ENCODE results near the gene VSIG4.

VSIG4 gene

DNA sequence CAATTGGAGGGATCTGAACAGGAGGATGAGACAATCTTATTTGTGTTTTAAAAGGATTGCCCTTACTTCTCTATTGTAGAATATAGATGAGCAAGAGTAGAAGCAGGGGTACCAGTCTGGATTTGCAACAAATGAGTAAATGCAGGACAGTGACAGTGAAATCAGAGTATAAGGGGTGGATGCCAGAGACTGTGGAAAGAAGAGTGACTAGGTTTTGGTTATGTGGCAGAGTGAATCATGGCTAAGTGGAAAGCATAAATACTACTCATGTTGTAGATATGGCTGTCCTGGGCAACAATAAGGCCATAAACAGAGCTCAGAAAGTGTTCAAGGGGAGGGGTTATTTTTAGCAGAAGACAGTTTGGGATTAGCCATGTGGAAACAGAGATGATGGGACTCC lies 6.0 kb upstream of the VSIG4 start:
- no peak overlapping the region for H2BK120ac ChIP-seq (ENCODE audit: low read depth, low read length)

DNA sequence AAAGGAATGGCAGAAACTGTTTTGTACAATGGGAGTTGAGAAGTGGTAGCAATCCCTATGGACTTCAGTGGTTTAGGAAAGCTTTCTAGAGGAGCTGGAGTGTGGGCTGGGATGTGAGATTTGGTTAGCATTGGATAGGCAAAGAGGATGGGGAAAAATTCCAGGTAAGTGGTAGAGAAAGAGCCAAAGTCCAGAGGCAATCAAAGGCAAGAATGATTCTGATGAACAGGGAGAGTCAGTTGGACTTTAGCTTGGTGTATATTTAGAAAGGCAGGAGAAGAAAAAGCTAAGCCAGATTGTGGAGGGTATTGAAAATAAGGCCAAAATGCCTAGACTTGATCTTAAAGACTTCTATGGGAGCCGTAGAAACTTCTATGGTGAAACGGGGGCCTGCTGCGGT lies 3.7 kb upstream of the VSIG4 start:
- Histone ChIP-seq H3K79me1 (ENCODE audit: low read depth, low read length) (no peaks in the 10 kb centered on the region), H2BK12ac (ENCODE audit: low read length) (no peak overlapping the region), H3K4me2 (ENCODE audit: insufficient read depth, low read length, poor library complexity, severe bottlenecking) (no peak overlapping the region), H3K18ac (ENCODE audit: low read length) (no peak overlapping the region), H2AFZ (ENCODE audit: low read length) (no peak overlapping the region), H3K4me3 (ENCODE audit: low read length in 2 of 2) (no peak overlapping the region), H2BK15ac (ENCODE audit: low read length) (no peak overlapping the region), H3K14ac (ENCODE audit: low read length) (no peak overlapping the region), H2BK120ac (ENCODE audit: low read depth, low read length) (no peak overlapping the region), H4K8ac (ENCODE audit: low read depth, low read length) (no peak overlapping the region), H2BK5ac (ENCODE audit: low read length) (no peak overlapping the region), H3K9me3 (replicated peaks in 1 of 2; ENCODE audit: control insufficient read depth in 2 of 2, insufficient read depth in 1 of 2, low read depth in 1 of 2, low read length in 2 of 2) (no peaks in the 10 kb centered on the region), H3K23ac (ENCODE audit: low read depth, low read length, poor library complexity) (no peak overlapping the region), H3K4ac (ENCODE audit: low read length) (no peak overlapping the region), H4K91ac (ENCODE audit: low read depth, low read length, poor library complexity) (no peak overlapping the region), H3K4me1 (ENCODE audit: control insufficient read depth in 2 of 2, insufficient read depth in 1 of 2, low read depth in 1 of 2, low read length in 2 of 2) (no peaks in the 10 kb centered on the region), H3K36me3 (replicated peaks in 1 of 2; ENCODE audit: control insufficient read depth in 2 of 2, insufficient read depth in 2 of 2, low read length in 2 of 2) (no peaks in the 10 kb centered on the region), H2AK5ac (ENCODE audit: low read depth, low read length) (no peak overlapping the region), H3K27ac (replicated peaks; ENCODE audit: low read length) (no peak overlapping the region), H3K27me3 (ENCODE audit: control insufficient read depth in 3 of 3, insufficient read depth in 3 of 3, low read depth in 1 of 3, low read length in 3 of 3) (no peaks in the 10 kb centered on the region), H3K9ac (ENCODE audit: low read depth, low read length, poor library complexity) (no peak overlapping the region)
- no peak for DNase-seq (ENCODE audit: low spot score)
- WGBS, 2 donors (ENCODE audit: extremely low coverage in 2 of 2, insufficient read length in 2 of 2, insufficient replicate concordance in 1 of 2): no CpG with 5 or more reads among the region's 3 CpGs

More for the DNA sequence above, 6.0 kb upstream of the VSIG4 start:
- Histone ChIP-seq H2AK5ac (ENCODE audit: low read depth, low read length) (no peak overlapping the region), H3K18ac (ENCODE audit: low read length) (no peak overlapping the region), H3K4me2 (ENCODE audit: insufficient read depth, low read length, poor library complexity, severe bottlenecking) (no peak overlapping the region), H4K91ac (ENCODE audit: low read depth, low read length, poor library complexity) (no peak overlapping the region), H2BK5ac (ENCODE audit: low read length) (no peak overlapping the region), H2AFZ (ENCODE audit: low read length) (no peak overlapping the region), H3K36me3 (replicated peaks in 1 of 2; ENCODE audit: control insufficient read depth in 2 of 2, insufficient read depth in 2 of 2, low read length in 2 of 2) (no peaks in the 10 kb centered on the region), H3K4me3 (ENCODE audit: low read length in 2 of 2) (no peak overlapping the region), H3K4ac (ENCODE audit: low read length) (no peak overlapping the region), H2BK15ac (ENCODE audit: low read length) (no peak overlapping the region), H3K23ac (ENCODE audit: low read depth, low read length, poor library complexity) (no peak overlapping the region), H3K27ac (replicated peaks; ENCODE audit: low read length) (no peak overlapping the region), H3K27me3 (ENCODE audit: control insufficient read depth in 3 of 3, insufficient read depth in 3 of 3, low read depth in 1 of 3, low read length in 3 of 3) (no peaks in the 10 kb centered on the region), H3K4me1 (ENCODE audit: control insufficient read depth in 2 of 2, insufficient read depth in 1 of 2, low read depth in 1 of 2, low read length in 2 of 2) (no peaks in the 10 kb centered on the region), H3K79me1 (ENCODE audit: low read depth, low read length) (no peaks in the 10 kb centered on the region), H4K8ac (ENCODE audit: low read depth, low read length) (no peak overlapping the region), H3K9ac (ENCODE audit: low read depth, low read length, poor library complexity) (no peak overlapping the region), H3K9me3 (replicated peaks in 1 of 2; ENCODE audit: control insufficient read depth in 2 of 2, insufficient read depth in 1 of 2, low read depth in 1 of 2, low read length in 2 of 2) (no peaks in the 10 kb centered on the region), H2BK12ac (ENCODE audit: low read length) (no peak overlapping the region), H3K14ac (ENCODE audit: low read length) (no peak overlapping the region)
- DNase-seq (ENCODE audit: low spot score): no peak

DNA sequence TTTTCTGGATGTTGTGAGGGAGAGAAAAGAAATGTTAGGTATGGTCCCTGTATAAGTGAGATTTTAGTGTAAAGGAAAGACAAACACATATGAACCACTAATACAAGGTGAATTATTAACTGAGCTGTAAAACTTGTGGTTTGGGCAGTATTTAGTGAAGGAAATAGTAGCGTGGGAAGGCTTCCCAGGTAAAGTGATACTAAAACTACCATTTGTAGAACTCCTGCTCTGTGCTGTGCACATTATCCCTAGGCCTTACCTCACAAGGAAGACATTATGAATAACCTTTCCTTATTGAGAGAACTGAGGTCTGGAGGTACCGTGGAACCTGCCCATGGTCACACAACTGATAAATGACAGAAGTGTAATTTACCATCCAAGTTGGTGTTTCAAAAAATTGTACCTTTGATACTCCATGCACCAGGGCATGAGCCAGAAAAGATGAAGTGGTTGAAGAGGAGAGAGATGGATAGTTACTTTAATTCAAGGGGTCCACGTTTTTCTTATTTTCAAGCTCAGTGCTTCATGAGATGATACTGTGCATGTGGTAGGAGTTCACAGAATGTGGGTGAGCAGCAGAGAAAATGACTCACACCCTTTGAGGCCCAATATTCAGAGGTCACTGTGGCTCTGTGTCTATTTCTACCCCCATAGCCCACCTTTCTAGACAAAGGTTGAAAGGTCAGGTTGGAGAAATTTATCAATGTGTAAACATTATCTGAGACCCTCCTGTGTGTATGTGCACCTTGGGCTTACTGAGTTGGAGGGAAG lies 2.6 kb upstream of the VSIG4 start:
- no peak overlapping the region for H4K8ac ChIP-seq (ENCODE audit: low read depth, low read length)
- no peak overlapping the region for H3K14ac ChIP-seq (ENCODE audit: low read length)
- no peak overlapping the region for H3K4me3 ChIP-seq (ENCODE audit: low read length in 2 of 2)
- no peaks in the 10 kb centered on the region for H3K27me3 ChIP-seq (ENCODE audit: control insufficient read depth in 3 of 3, insufficient read depth in 3 of 3, low read depth in 1 of 3, low read length in 3 of 3)
- H2BK12ac ChIP-seq (ENCODE audit: low read length): no peak overlapping the region
- H3K36me3 ChIP-seq (replicated peaks in 1 of 2; ENCODE audit: control insufficient read depth in 2 of 2, insufficient read depth in 2 of 2, low read length in 2 of 2): no peaks in the 10 kb centered on the region
- no peak for DNase-seq (ENCODE audit: low spot score)
- no peak overlapping the region for H2BK120ac ChIP-seq (ENCODE audit: low read depth, low read length)
- WGBS, 2 donors (ENCODE audit: extremely low coverage in 2 of 2, insufficient read length in 2 of 2, insufficient replicate concordance in 1 of 2): no CpG with 5 or more reads among the region's 3 CpGs
- H3K23ac ChIP-seq (ENCODE audit: low read depth, low read length, poor library complexity): no peak overlapping the region
- H2BK15ac ChIP-seq (ENCODE audit: low read length): no peak overlapping the region
- no peak overlapping the region for H2BK5ac ChIP-seq (ENCODE audit: low read length)
- no peak overlapping the region for H2AK5ac ChIP-seq (ENCODE audit: low read depth, low read length)
- H3K4me1 ChIP-seq (ENCODE audit: control insufficient read depth in 2 of 2, insufficient read depth in 1 of 2, low read depth in 1 of 2, low read length in 2 of 2): no peaks in the 10 kb centered on the region
- H3K27ac ChIP-seq (replicated peaks; ENCODE audit: low read length): no peak overlapping the region
- H3K79me1 ChIP-seq (ENCODE audit: low read depth, low read length): no peaks in the 10 kb centered on the region
- no peaks in the 10 kb centered on the region for H3K9me3 ChIP-seq (replicated peaks in 1 of 2; ENCODE audit: control insufficient read depth in 2 of 2, insufficient read depth in 1 of 2, low read depth in 1 of 2, low read length in 2 of 2)
- no peak overlapping the region for H3K4me2 ChIP-seq (ENCODE audit: insufficient read depth, low read length, poor library complexity, severe bottlenecking)
- H4K91ac ChIP-seq (ENCODE audit: low read depth, low read length, poor library complexity): no peak overlapping the region
- no peak overlapping the region for H2AFZ ChIP-seq (ENCODE audit: low read length)
- H3K18ac ChIP-seq (ENCODE audit: low read length): no peak overlapping the region
- H3K4ac ChIP-seq (ENCODE audit: low read length): no peak overlapping the region
- no peak overlapping the region for H3K9ac ChIP-seq (ENCODE audit: low read depth, low read length, poor library complexity)

GRCh38 chrX:66038115-66038514 lies 1.8 kb downstream of the VSIG4 start:
- no peak overlapping the region for H3K23ac ChIP-seq (ENCODE audit: low read depth, low read length, poor library complexity)
- H2BK5ac ChIP-seq (ENCODE audit: low read length): no peak overlapping the region
- H3K14ac ChIP-seq (ENCODE audit: low read length): no peak overlapping the region
- H4K8ac ChIP-seq (ENCODE audit: low read depth, low read length): no peak overlapping the region
- no peak overlapping the region for H2AFZ ChIP-seq (ENCODE audit: low read length)
- H3K9ac ChIP-seq (ENCODE audit: low read depth, low read length, poor library complexity): no peak overlapping the region
- DNase-seq (ENCODE audit: low spot score): no peak
- no peaks in the 10 kb centered on the region for H3K79me1 ChIP-seq (ENCODE audit: low read depth, low read length)
- no CpG with 5 or more reads among the region's 1 CpG for WGBS, 2 donors (ENCODE audit: extremely low coverage in 2 of 2, insufficient read length in 2 of 2, insufficient replicate concordance in 1 of 2)
- H3K18ac ChIP-seq (ENCODE audit: low read length): no peak overlapping the region
- H4K91ac ChIP-seq (ENCODE audit: low read depth, low read length, poor library complexity): no peak overlapping the region
- no peak overlapping the region for H3K4me3 ChIP-seq (ENCODE audit: low read length in 2 of 2)
- no peak overlapping the region for H2BK120ac ChIP-seq (ENCODE audit: low read depth, low read length)
- no peaks in the 10 kb centered on the region for H3K27me3 ChIP-seq (ENCODE audit: control insufficient read depth in 3 of 3, insufficient read depth in 3 of 3, low read depth in 1 of 3, low read length in 3 of 3)
- H2BK12ac ChIP-seq (ENCODE audit: low read length): no peak overlapping the region
- H3K4ac ChIP-seq (ENCODE audit: low read length): no peak overlapping the region
- H3K9me3 ChIP-seq (replicated peaks in 1 of 2; ENCODE audit: control insufficient read depth in 2 of 2, insufficient read depth in 1 of 2, low read depth in 1 of 2, low read length in 2 of 2): no peaks in the 10 kb centered on the region
- no peak overlapping the region for H3K27ac ChIP-seq (replicated peaks; ENCODE audit: low read length)
- H3K4me2 ChIP-seq (ENCODE audit: insufficient read depth, low read length, poor library complexity, severe bottlenecking): no peak overlapping the region
- H3K36me3 ChIP-seq (replicated peaks in 1 of 2; ENCODE audit: control insufficient read depth in 2 of 2, insufficient read depth in 2 of 2, low read length in 2 of 2): no peaks in the 10 kb centered on the region
- H2BK15ac ChIP-seq (ENCODE audit: low read length): no peak overlapping the region
- no peak overlapping the region for H2AK5ac ChIP-seq (ENCODE audit: low read depth, low read length)
- H3K4me1 ChIP-seq (ENCODE audit: control insufficient read depth in 2 of 2, insufficient read depth in 1 of 2, low read depth in 1 of 2, low read length in 2 of 2): no peaks in the 10 kb centered on the region

Measured in neuronal stem cell (in vitro differentiated cells).